Psoas muscle (tissue), 8 donors: ENCODE data around the gene KIAA1210. TPM values are rescaled to one million over a fixed set of nuclear protein-coding genes. Genes with fewer than 3 reads are reported as not detected.
A peak's percentile ranks its signal among the peaks of the same experiment; 100 is the strongest.

Experiments
- ATAC-seq, 4 donors: fragments of 200-7000 bp; cut with Tn5 transposase; one replicate each; pipeline ENCODE4 v1.9.1; 2020; ENCODE audit warnings: moderate library complexity in 3 of 4, mild to moderate bottlenecking in 2 of 4
- DNase-seq, 2 donors: peaks; one replicate each; pipeline ENCODE4 v3.0.0-alpha.2; 2020
- H3K27ac ChIP-seq: fragments of 200-600 bp; one replicate; pipeline ENCODE4 v1.8.0; 2022
- H3K27me3 ChIP-seq, 3 donors: fragments of 200-600 bp in 1 of 3; one replicate each; pipeline versions ENCODE4 v1.6.1 to v1.8.0; 2013 to 2022; ENCODE audit warnings: low read length in 2 of 3, mild to moderate bottlenecking in 2 of 3, moderate library complexity in 1 of 3; ENCODE audit not compliant: insufficient read depth in 3 of 3
- H3K36me3 ChIP-seq, 2 donors: fragments of 200-600 bp in 1 of 2; one replicate each; pipeline versions ENCODE4 v1.6.1 to v1.8.0; 2013 to 2022; ENCODE audit warnings: low read depth in 1 of 2, mild to moderate bottlenecking in 1 of 2, moderate library complexity in 1 of 2; ENCODE audit not compliant: insufficient read depth in 1 of 2
- H3K4me1 ChIP-seq: fragments of 200-600 bp; one replicate; pipeline ENCODE4 v1.8.0; 2022
- H3K4me3 ChIP-seq: fragments of 200-600 bp; one replicate; pipeline ENCODE4 v1.8.0; 2022; ENCODE audit warnings: mild to moderate bottlenecking
- H3K9me3 ChIP-seq: fragments of 200-600 bp; one replicate; pipeline ENCODE4 v1.8.0; 2022
- WGBS, 3 donors: extraction: QIAGEN DNeasy Blood & Tissue Kit; methylation state at CpG; one replicate each; pipeline versions ENCODE4 v1.1.6 to v1.1.7; 2013; 5-methylcytosine and 5-hydroxymethylcytosine counted together
- intact Hi-C, 2 donors: fragments of 100-400 bp; cut with DNase I; formaldehyde crosslinking; loops; one replicate each; pipeline versions ENCODE4 v1.11.0 to v1.14.2; 2022
- polyA plus RNA-seq, 3 donors: library from polyadenylated mRNA; stranded (reverse); fragments of 200-250 nt; gene quantifications; one replicate each; pipeline ENCODE4 v1.2.3, GENCODE V29; 2013
- total RNA-seq, 4 donors: library from RNA; stranded (reverse); fragmentation: NEBNext Ultra II Directional in 2 of 4; extraction: Animal tissue kit (Norgen Biotek cat#: 25700) in 2 of 4; gene quantifications; one replicate each; pipeline versions ENCODE4 v1.2.1 to v1.2.4, GENCODE V29; 2021 to 2023
- TF ChIP-seq, protein P1 (sequence below): fragments of 200-600 bp; IDR thresholded peaks from one replicate; pipeline ENCODE4 v1.8.0; 2022; ENCODE audit warnings: antibody characterized with exemption
- donor health status: healthy with polysubstance abuse.
- donor health status: DM: no; HTN: no; CAD: no; lungs with moderate emphysema.
- donor health status: Bipolar disorder and iron deficiency.
- donor health status: healthy.
- donor health status: DM: yes; HTN: yes; CAD: no.
- donor health status: DM: no; HTN: no; CAD: no.
- donor health status: DM: no; HTN: no; CAD: no.
- donor health status: DM: yes; HTN: yes; CAD: no.

The KIAA1210 gene
- total and polyA plus RNA-seq, 7 donors, result not detected

DNA sequence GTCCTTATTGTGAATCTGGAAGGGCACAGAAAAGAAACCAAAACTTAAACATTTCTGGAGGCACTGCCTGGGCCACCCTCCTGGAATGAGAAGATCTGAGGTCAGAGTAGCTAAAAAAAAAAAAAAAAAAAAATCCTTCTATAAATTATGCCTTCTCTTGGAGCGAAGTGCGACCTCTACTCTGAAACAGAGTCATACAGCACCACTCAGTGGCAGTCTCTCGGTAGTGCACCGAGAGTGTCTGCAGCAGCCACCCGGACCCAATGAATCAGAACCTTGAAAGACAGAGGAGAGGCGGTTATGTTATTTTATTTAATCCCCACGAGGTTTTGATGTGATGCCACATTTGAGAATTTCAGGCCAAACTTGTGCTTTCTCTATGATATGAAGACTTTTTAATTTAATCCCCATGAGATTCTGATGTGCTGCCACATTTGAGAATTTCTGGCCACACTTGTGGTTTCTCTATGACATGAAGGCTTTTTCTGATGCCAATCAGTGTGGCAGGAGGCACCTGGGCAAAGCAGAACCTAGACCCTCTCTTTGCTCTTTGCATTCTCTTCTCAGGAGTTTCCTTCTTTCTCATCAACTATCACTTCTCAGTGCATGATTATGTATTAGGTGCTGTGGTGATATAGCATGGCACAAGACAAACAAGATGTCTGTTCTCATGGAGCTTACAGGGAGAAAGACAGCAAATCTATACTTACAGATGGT, 60.4 kb downstream of the KIAA1210 start:
- 1 to 2% (median 2%) methylated on average over 7 of the region's 7 CpGs for WGBS, 3 donors

DNA sequence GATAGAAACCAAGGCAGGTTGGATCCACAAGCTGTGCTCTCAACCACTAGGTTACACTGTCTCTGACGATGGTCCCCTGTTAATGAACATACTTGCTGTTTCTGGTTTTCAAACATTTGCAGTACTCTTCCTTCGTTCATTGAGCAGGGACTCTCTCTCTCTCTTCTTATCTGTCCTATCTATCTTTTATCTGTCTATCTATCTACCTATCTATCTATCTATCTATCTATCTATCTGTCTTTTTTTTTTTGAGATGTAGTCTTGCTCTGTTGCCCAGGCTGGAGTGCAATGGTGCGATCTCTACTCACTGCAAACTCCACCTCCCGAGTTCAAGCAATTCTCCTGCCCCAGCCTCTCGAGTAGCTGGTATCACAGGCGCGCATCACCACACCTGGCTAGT, 64.2 kb downstream of the KIAA1210 start:
- TF ChIP-seq, protein P1, sequence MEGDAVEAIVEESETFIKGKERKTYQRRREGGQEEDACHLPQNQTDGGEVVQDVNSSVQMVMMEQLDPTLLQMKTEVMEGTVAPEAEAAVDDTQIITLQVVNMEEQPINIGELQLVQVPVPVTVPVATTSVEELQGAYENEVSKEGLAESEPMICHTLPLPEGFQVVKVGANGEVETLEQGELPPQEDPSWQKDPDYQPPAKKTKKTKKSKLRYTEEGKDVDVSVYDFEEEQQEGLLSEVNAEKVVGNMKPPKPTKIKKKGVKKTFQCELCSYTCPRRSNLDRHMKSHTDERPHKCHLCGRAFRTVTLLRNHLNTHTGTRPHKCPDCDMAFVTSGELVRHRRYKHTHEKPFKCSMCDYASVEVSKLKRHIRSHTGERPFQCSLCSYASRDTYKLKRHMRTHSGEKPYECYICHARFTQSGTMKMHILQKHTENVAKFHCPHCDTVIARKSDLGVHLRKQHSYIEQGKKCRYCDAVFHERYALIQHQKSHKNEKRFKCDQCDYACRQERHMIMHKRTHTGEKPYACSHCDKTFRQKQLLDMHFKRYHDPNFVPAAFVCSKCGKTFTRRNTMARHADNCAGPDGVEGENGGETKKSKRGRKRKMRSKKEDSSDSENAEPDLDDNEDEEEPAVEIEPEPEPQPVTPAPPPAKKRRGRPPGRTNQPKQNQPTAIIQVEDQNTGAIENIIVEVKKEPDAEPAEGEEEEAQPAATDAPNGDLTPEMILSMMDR, result no peak
- no peak for ATAC-seq
- Histone ChIP-seq H3K36me3 (no peaks in the 10 kb centered on the region), H3K27me3 (no peaks in the 10 kb centered on the region), H3K4me3 (no peak overlapping the region), H3K4me1 (no peaks in the 10 kb centered on the region), H3K9me3 (no peaks in the 10 kb centered on the region), H3K27ac (no peak overlapping the region)
- DNase-seq, result no peak
- intact Hi-C loops, result no loop called here
- 88 to 96% (median 89%) methylated on average over 7 of the region's 7 CpGs for WGBS, 3 donors

More for the DNA sequence above, 60.4 kb downstream of the KIAA1210 start:
- Histone ChIP-seq H3K27ac (no peak overlapping the region), H3K4me3 (no peak overlapping the region), H3K9me3 (no peaks in the 10 kb centered on the region), H3K4me1 (no peaks in the 10 kb centered on the region), H3K36me3 (no peaks in the 10 kb centered on the region), H3K27me3 (no peaks in the 10 kb centered on the region)
- intact Hi-C loops, result loop anchor here (2.0 to 5.0 kb wide), 2 partner anchors 220 to 226 kb away; no protein-coding TSS in a partner anchor
- ATAC-seq (peak; percentile 68 to 85 (median 74)), DNase-seq (peak; percentile 49 to 60)
- TF ChIP-seq, protein P1, result peak; percentile 70

DNA sequence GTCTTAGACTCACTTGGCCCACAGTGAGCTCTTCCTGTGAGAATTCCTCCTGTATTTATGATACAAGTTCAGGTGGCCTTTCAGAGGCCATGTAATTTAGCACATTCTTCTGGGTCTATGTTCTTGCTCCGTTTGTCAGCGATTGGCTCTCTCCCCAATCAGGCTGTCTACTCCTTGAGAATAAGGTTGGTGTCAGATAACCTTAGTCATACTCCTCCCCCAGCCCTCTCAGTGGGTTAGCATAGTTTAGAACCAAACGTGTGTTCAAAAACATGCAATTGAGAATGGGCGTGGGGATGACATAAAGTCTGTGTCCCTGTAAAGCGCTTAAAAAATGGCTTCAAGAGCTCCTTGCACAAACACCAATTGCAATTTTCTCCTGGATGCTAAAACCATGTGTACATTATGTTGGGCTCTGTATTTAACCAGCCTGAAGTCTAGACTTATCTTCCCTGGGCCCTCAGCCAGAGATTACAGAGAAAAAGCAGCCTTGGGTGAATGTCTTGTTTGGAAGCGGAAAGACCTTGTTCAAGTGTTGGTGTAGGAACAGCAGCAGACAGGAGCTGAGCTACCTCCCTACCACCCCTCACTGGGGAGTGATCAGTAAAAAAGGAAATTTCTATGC, 64.8 kb downstream of the KIAA1210 start:
- intact Hi-C loops, result no loop called here
- no peaks in the 10 kb centered on the region for H3K36me3 ChIP-seq
- ATAC-seq (no peak), DNase-seq (no peak)
- H3K4me3 ChIP-seq, result no peak overlapping the region
- no peak overlapping the region for H3K27ac ChIP-seq
- no peaks in the 10 kb centered on the region for H3K9me3 ChIP-seq
- TF ChIP-seq, protein P1, result no peak
- H3K27me3 ChIP-seq, result no peaks in the 10 kb centered on the region
- H3K4me1 ChIP-seq, result no peaks in the 10 kb centered on the region
- 43 to 56% (median 47%) methylated on average over 6 of the region's 6 CpGs for WGBS, 3 donors

DNA sequence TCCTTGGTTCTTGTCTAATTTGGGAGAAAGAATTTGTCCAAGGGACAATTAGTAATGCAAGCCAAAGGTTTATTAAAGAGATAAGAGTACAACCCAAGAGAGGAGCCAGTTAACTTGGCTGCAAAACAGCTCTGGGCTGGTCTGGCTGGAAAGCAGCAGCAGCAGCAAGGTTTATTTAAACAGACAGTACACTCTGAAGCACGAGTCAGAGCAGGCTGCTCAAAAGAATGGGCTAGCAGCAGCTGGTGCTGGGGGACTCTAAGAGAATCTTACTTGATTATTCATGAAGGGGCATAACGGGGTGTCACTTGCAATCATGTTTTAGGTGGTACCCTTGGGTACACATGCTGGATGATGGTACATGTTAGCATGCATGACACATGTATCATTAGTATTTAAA, 71.9 kb downstream of the KIAA1210 start:
- Histone ChIP-seq H3K36me3 (no peaks in the 10 kb centered on the region), H3K4me3 (no peak overlapping the region), H3K4me1 (no peaks in the 10 kb centered on the region), H3K27me3 (no peaks in the 10 kb centered on the region), H3K27ac (no peak overlapping the region), H3K9me3 (no peaks in the 10 kb centered on the region)
- 37 to 72% (median 48%) methylated on average over 2 of the region's 2 CpGs for WGBS, 3 donors
- TF ChIP-seq, protein P1, result no peak
- no peak for ATAC-seq
- no peak for DNase-seq
- intact Hi-C loops, result no loop called here
